GM12891 (cell line): ENCODE measurements around the gene DNMT3B.

Source experiments
- SPI1 ChIP-seq: IDR thresholded peaks from 2 replicates; pipeline ENCODE4 v1.6.1; 2011; ENCODE audit warnings: low read depth, low read length, control low read depth
- TAF1 ChIP-seq: IDR thresholded peaks from 2 replicates; pipeline ENCODE4 v1.6.1; 2011; ENCODE audit warnings: low read depth, low read length, control low read depth

GRCh38 chr20:32822225-32822624, 60.0 kb downstream of the DNMT3B start:
- TF ChIP-seq TAF1, result no peak
- TF ChIP-seq SPI1, result no peak
